Measurements from ENCODE around the gene ATP1B3. TPM values are rescaled to one million over a fixed set of nuclear protein-coding genes. Genes with fewer than 3 reads are reported as not detected.
A peak's percentile ranks its signal among the peaks of the same experiment; 100 is the strongest.

ATP1B3 gene
- total RNA-seq, 4 donors from 2014 or later: 32.5 to 61.0 (median 41.7) TPM

DNA sequence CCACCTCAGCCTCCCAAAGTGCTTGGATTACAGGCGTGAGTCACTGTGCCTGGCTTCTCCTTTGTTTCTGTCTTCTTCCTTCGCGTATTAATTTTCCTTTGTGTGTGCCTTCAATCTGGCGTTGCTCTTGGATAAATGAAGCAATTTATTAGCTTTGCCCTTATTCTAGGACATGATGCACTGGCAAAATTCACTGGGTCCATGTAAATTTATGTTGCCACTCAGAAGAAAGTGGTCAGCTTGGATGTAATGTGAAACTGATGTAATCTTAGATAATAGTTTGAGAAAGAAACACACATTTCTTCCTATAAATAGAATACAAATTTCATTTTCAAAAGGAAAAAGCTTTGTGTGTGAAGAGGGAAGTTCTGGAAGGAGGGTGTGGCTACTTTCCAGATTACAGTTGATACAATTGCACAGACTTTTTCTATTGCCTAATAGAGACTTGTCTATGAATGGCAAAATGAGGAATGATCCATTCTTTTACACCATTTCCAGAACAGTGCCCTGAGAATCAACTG, 23.3 kb upstream of the ATP1B3 start:
- WGBS: 56% methylated on average over 4 of the region's 4 CpGs
- TF ChIP-seq EP300 (IDR thresholded peaks at IDR 0.05) (no peak), POLR2A (IDR thresholded peaks at IDR 0.05; ENCODE audit: low read depth) (no peak), POLR2AphosphoS5 (IDR thresholded peaks at IDR 0.05) (no peak), CTCF (IDR thresholded peaks at IDR 0.05) (no peak)
- peak overlapping the region in 3 of 4 donors; percentile 31 to 46 (median 41) for H3K27ac ChIP-seq (replicated peaks in 1 of 4)
- no peak overlapping the region for H3K4me3 ChIP-seq
- peaks cover 0 to 6% (median 3%) of the 10 kb centered on the region in 4 donors for H3K4me1 ChIP-seq
- intact Hi-C loops (cut with DNase I): no loop called here
- H3K27me3 ChIP-seq: no peaks in the 10 kb centered on the region
- no peak for DNase-seq (ENCODE audit: extremely low spot score)
- no peaks in the 10 kb centered on the region for H3K36me3 ChIP-seq
- no peaks in the 10 kb centered on the region for H3K9me3 ChIP-seq

DNA sequence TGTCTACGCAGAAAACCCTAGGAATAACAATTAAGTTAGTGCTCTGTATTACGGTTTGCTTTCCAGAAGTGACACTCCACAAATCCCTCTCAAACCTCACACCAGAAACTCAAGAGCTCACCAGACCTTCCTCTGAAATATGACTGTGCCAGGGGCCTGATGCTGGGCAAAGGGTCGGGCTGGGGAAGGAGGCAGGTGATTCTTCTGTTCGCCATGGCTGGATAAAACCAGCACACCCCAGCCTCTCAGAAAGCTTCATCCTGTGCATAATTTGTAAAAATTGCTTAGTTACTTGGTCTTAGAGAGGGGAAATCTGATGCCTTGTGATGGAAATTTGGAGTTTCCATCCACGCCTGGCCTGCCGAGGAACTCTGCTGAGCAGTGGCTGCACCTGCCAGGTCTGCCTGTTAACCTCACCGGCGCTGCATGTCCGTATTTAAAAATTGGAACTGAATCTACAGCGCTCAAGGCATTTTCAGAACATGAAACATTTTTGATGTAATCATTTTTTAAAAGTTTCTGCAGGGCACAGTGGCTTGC, 22.7 kb upstream of the ATP1B3 start:
- H3K27ac ChIP-seq (replicated peaks in 1 of 4): no peak overlapping the region
- intact Hi-C loops (cut with DNase I): no loop called here
- DNase-seq (ENCODE audit: extremely low spot score): no peak

GRCh38 chr3:141854599-141854998, 21.8 kb upstream of the ATP1B3 start:
- no peaks in the 10 kb centered on the region for H3K27me3 ChIP-seq
- H3K4me3 ChIP-seq: no peak overlapping the region
- no peak overlapping the region for H3K27ac ChIP-seq (replicated peaks in 1 of 4)
- no peaks in the 10 kb centered on the region for H3K36me3 ChIP-seq
- intact Hi-C loops (cut with DNase I): no loop called here
- DNase-seq (ENCODE audit: extremely low spot score): no peak
- no peak for TF ChIP-seq CTCF (IDR thresholded peaks at IDR 0.05)
- no peak for TF ChIP-seq EP300 (IDR thresholded peaks at IDR 0.05)
- TF ChIP-seq POLR2A (IDR thresholded peaks at IDR 0.05; ENCODE audit: low read depth): no peak
- TF ChIP-seq POLR2AphosphoS5 (IDR thresholded peaks at IDR 0.05): no peak
- peaks cover 0 to 6% (median 3%) of the 10 kb centered on the region in 4 donors for H3K4me1 ChIP-seq
- H3K9me3 ChIP-seq: no peaks in the 10 kb centered on the region
- 86% methylated on average over 1 of the region's 1 CpG for WGBS

More for the DNA sequence above, 22.7 kb upstream of the ATP1B3 start:
- Histone ChIP-seq H3K4me3 (no peak overlapping the region), H3K36me3 (no peaks in the 10 kb centered on the region), H3K27me3 (no peaks in the 10 kb centered on the region), H3K4me1 (peaks cover 0 to 6% (median 3%) of the 10 kb centered on the region in 4 donors), H3K9me3 (no peaks in the 10 kb centered on the region)
- TF ChIP-seq EP300 (IDR thresholded peaks at IDR 0.05) (no peak), POLR2A (IDR thresholded peaks at IDR 0.05; ENCODE audit: low read depth) (no peak), CTCF (IDR thresholded peaks at IDR 0.05) (no peak), POLR2AphosphoS5 (IDR thresholded peaks at IDR 0.05) (no peak)
- 86% methylated on average over 10 of the region's 10 CpGs for WGBS

- no peak for TF ChIP-seq EP300 (IDR thresholded peaks at IDR 0.05)
- TF ChIP-seq POLR2A (IDR thresholded peaks at IDR 0.05; ENCODE audit: low read depth): no peak
- no peak for TF ChIP-seq POLR2AphosphoS5 (IDR thresholded peaks at IDR 0.05)
- TF ChIP-seq CTCF (IDR thresholded peaks at IDR 0.05): no peak
- Histone ChIP-seq H3K27ac (replicated peaks in 1 of 4) (no peak overlapping the region), H3K4me1 (peaks cover 0 to 18% (median 12%) of the 10 kb centered on the region in 4 donors), H3K36me3 (no peaks in the 10 kb centered on the region), H3K27me3 (no peaks in the 10 kb centered on the region), H3K4me3 (no peak overlapping the region), H3K9me3 (no peaks in the 10 kb centered on the region)
- intact Hi-C loops (cut with DNase I): no loop called here
- WGBS: 84% methylated on average over 2 of the region's 2 CpGs
- DNase-seq (ENCODE audit: extremely low spot score): no peak
Observed at GRCh38 chr3:141858312-141858711, 18.1 kb upstream of the ATP1B3 start.

DNA sequence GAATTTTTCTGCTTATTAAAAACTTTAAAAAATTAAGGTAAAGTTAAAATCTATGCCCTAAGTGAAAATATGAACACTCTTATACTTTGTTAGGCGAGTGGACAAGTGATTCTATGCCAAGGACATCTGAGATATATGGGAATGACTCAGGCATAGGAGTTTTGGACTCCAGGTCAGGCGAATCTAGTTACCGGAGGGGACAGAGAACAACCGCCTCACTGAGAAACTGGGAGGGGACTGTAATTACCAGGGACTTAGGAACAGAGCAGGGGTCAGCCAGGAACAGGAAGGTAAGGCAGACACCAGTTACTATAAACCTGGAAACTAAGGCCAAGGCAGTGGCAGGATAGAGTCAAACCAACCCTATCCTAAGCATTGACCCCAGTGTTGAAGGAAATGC, 16.8 kb upstream of the ATP1B3 start:
- Histone ChIP-seq H3K27me3 (no peaks in the 10 kb centered on the region), H3K36me3 (no peaks in the 10 kb centered on the region), H3K27ac (replicated peaks in 1 of 4) (no peak overlapping the region), H3K4me3 (no peak overlapping the region), H3K9me3 (no peaks in the 10 kb centered on the region), H3K4me1 (peaks cover 0 to 12% (median 9%) of the 10 kb centered on the region in 4 donors)
- no peak for DNase-seq (ENCODE audit: extremely low spot score)
- intact Hi-C loops (cut with DNase I): no loop called here
- TF ChIP-seq POLR2A (IDR thresholded peaks at IDR 0.05; ENCODE audit: low read depth) (no peak), EP300 (IDR thresholded peaks at IDR 0.05) (no peak), POLR2AphosphoS5 (IDR thresholded peaks at IDR 0.05) (no peak), CTCF (IDR thresholded peaks at IDR 0.05) (no peak)
- WGBS: 90% methylated on average over 4 of the region's 4 CpGs
